Measurements from ENCODE around the gene MYL11.

The MYL11 gene

DNA sequence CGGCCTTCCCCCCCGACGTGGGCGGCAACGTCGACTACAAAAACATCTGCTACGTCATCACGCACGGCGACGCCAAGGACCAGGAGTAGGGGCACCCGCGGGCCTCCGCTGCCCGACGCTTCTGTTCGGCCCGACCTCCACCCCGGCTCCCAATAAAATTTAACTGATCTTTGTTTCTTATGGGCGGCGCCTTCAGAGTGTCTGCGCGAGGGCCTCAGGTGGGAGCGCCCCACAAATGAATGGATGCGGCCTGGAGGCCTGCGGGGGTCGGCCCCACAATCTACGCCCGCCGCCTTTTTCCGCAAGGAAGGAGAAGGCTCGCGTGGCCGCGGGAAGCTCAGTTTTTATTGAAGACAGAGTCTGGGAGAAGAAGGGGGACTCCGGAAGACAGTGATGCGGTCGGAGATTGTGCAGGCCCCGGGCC lies 3.2 kb downstream of the MYL11 start (continued):
- TF ChIP-seq MZF1 (tag by site-specific recombination; IDR thresholded peaks at IDR 0.05; ENCODE audit: borderline replicate concordance) (peak; percentile 66), ZNF645 (tag by site-specific recombination; IDR thresholded peaks at IDR 0.05) (no peak), ZNF362 (tag by site-specific recombination; IDR thresholded peaks at IDR 0.05) (peak; percentile 89), GLIS2 (tag by site-specific recombination; IDR thresholded peaks at IDR 0.05) (peak; percentile 28; the same call in 1 of the 2 replicates), ZNF10 (tag by site-specific recombination; IDR thresholded peaks at IDR 0.05) (no peak), ZFP37 (tag by site-specific recombination; IDR thresholded peaks at IDR 0.05) (no peak), ZNF16 (tag by site-specific recombination; IDR thresholded peaks at IDR 0.05; ENCODE audit: low read depth) (no peak), ZNF274 (IDR thresholded peaks at IDR 0.05; ENCODE audit: low read length) (no peak), ZNF274 (tag by site-specific recombination; IDR thresholded peaks at IDR 0.05; ENCODE audit: borderline replicate concordance) (no peak), ZNF660 (tag by site-specific recombination; IDR thresholded peaks at IDR 0.05) (no peak; the same call in none of the 2 replicates), ZNF629 (tag by site-specific recombination; IDR thresholded peaks at IDR 0.05) (peak; percentile 86), ZNF473 (tag by site-specific recombination; IDR thresholded peaks at IDR 0.05) (no peak), ZNF530 (tag by site-specific recombination; IDR thresholded peaks at IDR 0.05; ENCODE audit: low read depth) (no peak), ZNF510 (tag by site-specific recombination; IDR thresholded peaks at IDR 0.05; ENCODE audit: insufficient replicate concordance) (no peak), YY2 (tag by site-specific recombination; IDR thresholded peaks at IDR 0.05) (no peak), ZNF555 (tag by site-specific recombination; conservative IDR thresholded peaks at IDR 0.05) (no peak), ZNF670 (tag by site-specific recombination; IDR thresholded peaks at IDR 0.05; ENCODE audit: low read depth) (no peak), ZNF624 (tag by site-specific recombination; IDR thresholded peaks at IDR 0.05) (no peak), ZSCAN23 (tag by site-specific recombination; IDR thresholded peaks at IDR 0.05) (peak; percentile 38; the same call in 1 of the 2 replicates), GLI2 (tag by site-specific recombination; IDR thresholded peaks at IDR 0.05; ENCODE audit: borderline replicate concordance, low read depth) (no peak), BCL11B (tag by site-specific recombination; IDR thresholded peaks at IDR 0.05; ENCODE audit: low read depth) (no peak), TCF7L2 (IDR thresholded peaks at IDR 0.05; ENCODE audit: borderline replicate concordance, low read depth, low read length) (no peak), ZNF221 (tag by site-specific recombination; IDR thresholded peaks at IDR 0.05; ENCODE audit: borderline replicate concordance) (no peak)
- TF ChIP-seq, protein P1, sequence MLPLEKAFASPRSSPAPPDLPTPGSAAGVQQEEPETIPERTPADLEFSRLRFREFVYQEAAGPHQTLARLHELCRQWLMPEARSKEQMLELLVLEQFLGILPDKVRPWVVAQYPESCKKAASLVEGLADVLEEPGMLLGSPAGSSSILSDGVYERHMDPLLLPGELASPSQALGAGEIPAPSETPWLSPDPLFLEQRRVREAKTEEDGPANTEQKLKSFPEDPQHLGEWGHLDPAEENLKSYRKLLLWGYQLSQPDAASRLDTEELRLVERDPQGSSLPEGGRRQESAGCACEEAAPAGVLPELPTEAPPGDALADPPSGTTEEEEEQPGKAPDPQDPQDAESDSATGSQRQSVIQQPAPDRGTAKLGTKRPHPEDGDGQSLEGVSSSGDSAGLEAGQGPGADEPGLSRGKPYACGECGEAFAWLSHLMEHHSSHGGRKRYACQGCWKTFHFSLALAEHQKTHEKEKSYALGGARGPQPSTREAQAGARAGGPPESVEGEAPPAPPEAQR (tag by site-specific recombination; IDR thresholded peaks at IDR 0.05) = no peak
- TF ChIP-seq, protein P2, sequence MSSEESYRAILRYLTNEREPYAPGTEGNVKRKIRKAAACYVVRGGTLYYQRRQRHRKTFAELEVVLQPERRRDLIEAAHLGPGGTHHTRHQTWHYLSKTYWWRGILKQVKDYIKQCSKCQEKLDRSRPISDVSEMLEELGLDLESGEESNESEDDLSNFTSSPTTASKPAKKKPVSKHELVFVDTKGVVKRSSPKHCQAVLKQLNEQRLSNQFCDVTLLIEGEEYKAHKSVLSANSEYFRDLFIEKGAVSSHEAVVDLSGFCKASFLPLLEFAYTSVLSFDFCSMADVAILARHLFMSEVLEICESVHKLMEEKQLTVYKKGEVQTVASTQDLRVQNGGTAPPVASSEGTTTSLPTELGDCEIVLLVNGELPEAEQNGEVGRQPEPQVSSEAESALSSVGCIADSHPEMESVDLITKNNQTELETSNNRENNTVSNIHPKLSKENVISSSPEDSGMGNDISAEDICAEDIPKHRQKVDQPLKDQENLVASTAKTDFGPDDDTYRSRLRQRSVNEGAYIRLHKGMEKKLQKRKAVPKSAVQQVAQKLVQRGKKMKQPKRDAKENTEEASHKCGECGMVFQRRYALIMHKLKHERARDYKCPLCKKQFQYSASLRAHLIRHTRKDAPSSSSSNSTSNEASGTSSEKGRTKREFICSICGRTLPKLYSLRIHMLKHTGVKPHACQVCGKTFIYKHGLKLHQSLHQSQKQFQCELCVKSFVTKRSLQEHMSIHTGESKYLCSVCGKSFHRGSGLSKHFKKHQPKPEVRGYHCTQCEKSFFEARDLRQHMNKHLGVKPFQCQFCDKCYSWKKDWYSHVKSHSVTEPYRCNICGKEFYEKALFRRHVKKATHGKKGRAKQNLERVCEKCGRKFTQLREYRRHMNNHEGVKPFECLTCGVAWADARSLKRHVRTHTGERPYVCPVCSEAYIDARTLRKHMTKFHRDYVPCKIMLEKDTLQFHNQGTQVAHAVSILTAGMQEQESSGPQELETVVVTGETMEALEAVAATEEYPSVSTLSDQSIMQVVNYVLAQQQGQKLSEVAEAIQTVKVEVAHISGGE (tag by site-specific recombination; conservative IDR thresholded peaks at IDR 0.05; ENCODE audit: low read depth) = 0 out of 2 replicates have a peak, but pooled peaks have one; percentile 24
- TF ChIP-seq, protein P3, sequence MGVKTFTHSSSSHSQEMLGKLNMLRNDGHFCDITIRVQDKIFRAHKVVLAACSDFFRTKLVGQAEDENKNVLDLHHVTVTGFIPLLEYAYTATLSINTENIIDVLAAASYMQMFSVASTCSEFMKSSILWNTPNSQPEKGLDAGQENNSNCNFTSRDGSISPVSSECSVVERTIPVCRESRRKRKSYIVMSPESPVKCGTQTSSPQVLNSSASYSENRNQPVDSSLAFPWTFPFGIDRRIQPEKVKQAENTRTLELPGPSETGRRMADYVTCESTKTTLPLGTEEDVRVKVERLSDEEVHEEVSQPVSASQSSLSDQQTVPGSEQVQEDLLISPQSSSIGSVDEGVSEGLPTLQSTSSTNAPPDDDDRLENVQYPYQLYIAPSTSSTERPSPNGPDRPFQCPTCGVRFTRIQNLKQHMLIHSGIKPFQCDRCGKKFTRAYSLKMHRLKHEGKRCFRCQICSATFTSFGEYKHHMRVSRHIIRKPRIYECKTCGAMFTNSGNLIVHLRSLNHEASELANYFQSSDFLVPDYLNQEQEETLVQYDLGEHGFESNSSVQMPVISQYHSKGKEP (tag by site-specific recombination; IDR thresholded peaks at IDR 0.05) = no peak
- TF ChIP-seq, protein P4, sequence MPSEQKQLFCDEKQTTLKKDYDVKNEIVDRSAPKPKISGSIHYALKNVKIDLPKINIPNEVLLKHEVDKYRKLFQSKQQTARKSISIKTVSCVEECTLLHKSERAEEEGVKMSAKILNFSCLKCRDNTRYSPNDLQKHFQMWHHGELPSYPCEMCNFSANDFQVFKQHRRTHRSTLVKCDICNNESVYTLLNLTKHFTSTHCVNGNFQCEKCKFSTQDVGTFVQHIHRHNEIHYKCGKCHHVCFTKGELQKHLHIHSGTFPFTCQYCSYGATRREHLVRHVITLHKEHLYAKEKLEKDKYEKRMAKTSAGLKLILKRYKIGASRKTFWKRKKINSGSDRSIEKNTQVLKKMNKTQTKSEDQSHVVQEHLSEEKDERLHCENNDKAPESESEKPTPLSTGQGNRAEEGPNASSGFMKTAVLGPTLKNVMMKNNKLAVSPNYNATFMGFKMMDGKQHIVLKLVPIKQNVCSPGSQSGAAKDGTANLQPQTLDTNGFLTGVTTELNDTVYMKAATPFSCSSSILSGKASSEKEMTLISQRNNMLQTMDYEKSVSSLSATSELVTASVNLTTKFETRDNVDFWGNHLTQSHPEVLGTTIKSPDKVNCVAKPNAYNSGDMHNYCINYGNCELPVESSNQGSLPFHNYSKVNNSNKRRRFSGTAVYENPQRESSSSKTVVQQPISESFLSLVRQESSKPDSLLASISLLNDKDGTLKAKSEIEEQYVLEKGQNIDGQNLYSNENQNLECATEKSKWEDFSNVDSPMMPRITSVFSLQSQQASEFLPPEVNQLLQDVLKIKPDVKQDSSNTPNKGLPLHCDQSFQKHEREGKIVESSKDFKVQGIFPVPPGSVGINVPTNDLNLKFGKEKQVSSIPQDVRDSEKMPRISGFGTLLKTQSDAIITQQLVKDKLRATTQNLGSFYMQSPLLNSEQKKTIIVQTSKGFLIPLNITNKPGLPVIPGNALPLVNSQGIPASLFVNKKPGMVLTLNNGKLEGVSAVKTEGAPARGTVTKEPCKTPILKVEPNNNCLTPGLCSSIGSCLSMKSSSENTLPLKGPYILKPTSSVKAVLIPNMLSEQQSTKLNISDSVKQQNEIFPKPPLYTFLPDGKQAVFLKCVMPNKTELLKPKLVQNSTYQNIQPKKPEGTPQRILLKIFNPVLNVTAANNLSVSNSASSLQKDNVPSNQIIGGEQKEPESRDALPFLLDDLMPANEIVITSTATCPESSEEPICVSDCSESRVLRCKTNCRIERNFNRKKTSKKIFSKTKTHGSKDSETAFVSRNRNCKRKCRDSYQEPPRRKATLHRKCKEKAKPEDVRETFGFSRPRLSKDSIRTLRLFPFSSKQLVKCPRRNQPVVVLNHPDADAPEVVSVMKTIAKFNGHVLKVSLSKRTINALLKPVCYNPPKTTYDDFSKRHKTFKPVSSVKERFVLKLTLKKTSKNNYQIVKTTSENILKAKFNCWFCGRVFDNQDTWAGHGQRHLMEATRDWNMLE (tag by site-specific recombination; conservative IDR thresholded peaks at IDR 0.05; ENCODE audit: low read depth) = no peak

Data from HEK293 (cell line).